Ovary (tissue), 3 donors: ENCODE measurements around the gene SDR42E2.

ENCODE experiments used
- CTCF ChIP-seq, 3 donors: fragments of 450-650 bp in 2 of 3; fragments of 200-600 bp in 1 of 3; IDR thresholded peaks; one replicate each; pipeline versions ENCODE4 v1.5.1 to v1.8.0; 2016 to 2022; ENCODE audit warnings: antibody characterized with exemption in 3 of 3, mild to moderate bottlenecking in 1 of 3
- EP300 ChIP-seq: sonication (generic); formaldehyde crosslinking; IDR thresholded peaks from one replicate; pipeline ENCODE4 v1.6.1; 2017; ENCODE audit warnings: antibody characterized with exemption
- POLR2A ChIP-seq: fragments of 450-650 bp; IDR thresholded peaks from one replicate; pipeline ENCODE4 v1.6.1; 2017; ENCODE audit warnings: antibody characterized with exemption, mild to moderate bottlenecking, moderate library complexity
- donor health status: DM: no; HTN: no; CAD: no.

GRCh38 chr16:22194707-22195444 lies 32.6 kb downstream of the SDR42E2 start:
- no peak for TF ChIP-seq CTCF (IDR thresholded peaks at IDR 0.05)
- TF ChIP-seq EP300, result no peak
- TF ChIP-seq POLR2A, result no peak
